Common myeloid progenitor, CD34-positive (primary cell): ENCODE measurements around the gene DISP3.

Source experiments
- CTCF ChIA-PET: fragments of 350-600 bp; sonication (Branson Sonifier 250); formaldehyde crosslinking; loops from one replicate; lab custom pipeline; 2021; ENCODE audit warnings: antibody characterized with exemption; lab: Charles Lee
- POLR2A ChIA-PET: fragments of 350-600 bp; sonication (Branson Sonifier 250); formaldehyde crosslinking; loops from one replicate; lab custom pipeline; 2021; ENCODE audit warnings: antibody characterized with exemption; lab: Charles Lee
- DNase-seq, 3 donors: peaks; one replicate each; pipeline versions ENCODE4 v3.0.0 to v3.0.0-alpha.2; 2013
- H3K27ac ChIP-seq, 2 experiments: 1 replicate in 1 of 2; 2 replicates in 1 of 2; pipeline ENCODE4 v1.7.0; 2013; ENCODE audit warnings: inconsistent platforms in 2 of 2, low read length in 2 of 2, mild to moderate bottlenecking in 2 of 2, low read depth in 1 of 2, moderate library complexity in 1 of 2; ENCODE audit not compliant: severe bottlenecking in 2 of 2, insufficient read depth in 1 of 2, poor library complexity in 1 of 2
- H3K27me3 ChIP-seq, 5 experiments: replicated peaks in 2 of 5; 1 replicate in 3 of 5; 2 replicates in 2 of 5; pipeline versions ENCODE4 v1.6.1 to v1.7.0; 2013; ENCODE audit warnings: low read length in 4 of 5, mild to moderate bottlenecking in 2 of 5, moderate library complexity in 2 of 5, inconsistent platforms in 1 of 5; ENCODE audit not compliant: insufficient read depth in 5 of 5, control insufficient read depth in 4 of 5
- H3K36me3 ChIP-seq, 4 experiments: 1 replicate in 2 of 4; 2 replicates in 2 of 4; pipeline versions ENCODE4 v1.6.1 to v1.7.0; 2013; ENCODE audit warnings: low read length in 3 of 4, control low read depth in 1 of 4, mild to moderate bottlenecking in 1 of 4; ENCODE audit not compliant: control insufficient read depth in 4 of 4, insufficient read depth in 4 of 4
- H3K4me1 ChIP-seq, 4 experiments: 1 replicate in 3 of 4; 2 replicates in 1 of 4; pipeline versions ENCODE4 v1.6.1 to v1.7.1; 2013; ENCODE audit warnings: low read length in 3 of 4, mild to moderate bottlenecking in 3 of 4, control low read depth in 1 of 4, inconsistent platforms in 1 of 4, moderate library complexity in 1 of 4; ENCODE audit not compliant: control insufficient read depth in 4 of 4, insufficient read depth in 4 of 4; ENCODE audit errors: control extremely low read depth in 1 of 4
- H3K4me3 ChIP-seq, 7 experiments: 1 replicate in 4 of 7; 2 replicates in 3 of 7; pipeline versions ENCODE4 v1.5.1 to v1.7.0; 2013; ENCODE audit warnings: mild to moderate bottlenecking in 7 of 7, low read length in 6 of 7, moderate library complexity in 6 of 7, inconsistent platforms in 2 of 7, low read depth in 2 of 7, control low read depth in 1 of 7; ENCODE audit not compliant: insufficient read depth in 4 of 7, control insufficient read depth in 1 of 7; ENCODE audit errors: extremely low read depth in 1 of 7
- H3K9me3 ChIP-seq, 5 experiments: 1 replicate in 4 of 5; 2 replicates in 1 of 5; pipeline versions ENCODE4 v1.6.1 to v1.7.1; 2013; ENCODE audit warnings: low read length in 4 of 5, mild to moderate bottlenecking in 2 of 5, inconsistent platforms in 1 of 5, low read depth in 1 of 5, moderate library complexity in 1 of 5; ENCODE audit not compliant: control insufficient read depth in 4 of 5, insufficient read depth in 2 of 5; ENCODE audit errors: control extremely low read depth in 1 of 5
- WGBS: methylation state at CpG from one replicate; pipeline ENCODE4 v1.1.5; 2013; ENCODE audit not compliant: insufficient coverage; 5-methylcytosine and 5-hydroxymethylcytosine counted together

Gene DISP3

DNA sequence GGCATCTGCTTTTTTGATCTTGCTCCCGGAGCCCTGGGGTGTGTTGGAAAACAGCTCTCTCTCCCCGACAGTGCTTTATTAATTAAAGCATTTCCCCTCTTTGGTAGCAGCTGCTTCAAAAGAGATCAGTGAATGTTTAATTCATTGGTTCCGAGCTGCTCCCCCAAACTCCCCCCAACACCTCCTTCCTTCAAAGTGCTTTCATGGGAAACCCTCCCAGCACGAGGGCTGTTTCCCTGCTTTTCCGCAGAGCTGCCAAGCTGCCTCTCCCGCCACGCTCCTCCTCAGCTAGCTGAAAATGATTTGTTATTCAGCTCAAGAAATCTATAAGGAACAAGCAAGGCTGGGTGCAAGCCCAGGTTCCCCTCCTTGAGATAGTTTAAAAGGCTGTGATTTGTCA, 40.0 kb upstream of the DISP3 start:
- CTCF ChIA-PET, result no interaction called here
- 87% methylated on average over 7 of the region's 7 CpGs for WGBS
- POLR2A ChIA-PET, result no interaction called here

DNA sequence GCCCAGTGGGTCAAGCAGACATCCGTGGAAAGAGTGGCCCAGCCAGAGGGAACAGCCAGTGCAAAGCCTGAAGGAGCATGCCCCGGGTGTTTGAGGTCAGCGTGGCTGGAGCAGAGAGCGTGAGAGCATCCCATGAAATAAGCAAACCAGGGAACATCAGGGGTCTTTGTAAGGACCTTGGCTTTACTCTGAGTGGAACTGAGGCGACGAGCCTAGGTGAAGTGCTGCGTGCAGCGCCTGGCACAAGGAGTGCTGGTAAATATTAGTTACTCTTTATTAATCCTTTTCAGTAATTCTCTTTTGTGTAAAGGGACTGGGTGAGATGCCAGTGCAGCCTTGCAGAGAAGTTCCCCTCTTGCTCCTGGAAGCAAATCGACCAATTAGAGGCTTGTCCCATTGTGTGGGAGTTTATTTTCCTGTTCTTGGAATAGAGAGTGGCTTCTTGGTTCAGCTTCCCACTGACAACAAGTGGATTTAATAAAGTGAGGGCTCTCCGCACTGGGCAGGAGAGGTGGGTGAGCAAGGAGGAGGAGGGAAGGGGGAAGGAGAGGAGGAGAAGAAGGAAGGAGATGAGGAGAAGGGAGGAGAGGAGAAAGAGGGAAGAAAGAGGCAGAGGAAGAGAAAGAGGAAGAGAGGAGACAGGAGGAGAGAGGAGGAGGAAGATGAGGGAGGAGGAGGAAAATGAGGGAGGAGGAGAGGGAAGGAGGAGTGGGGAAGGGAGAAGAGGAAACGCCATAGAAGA, 37.6 kb upstream of the DISP3 start:
- Histone ChIP-seq H3K27me3 (peaks cover 0 to 50% (median 8%) of the 10 kb centered on the region in 5 experiments), H3K36me3 (no peaks in the 10 kb centered on the region), H3K9me3 (no peaks in the 10 kb centered on the region), H3K4me1 (peaks cover 0 to 2% (median 0%) of the 10 kb centered on the region in 4 experiments), H3K4me3 (no peak overlapping the region), H3K27ac (no peak overlapping the region)
- POLR2A ChIA-PET, result no interaction called here
- 62% methylated on average over 7 of the region's 11 CpGs for WGBS
- no peak for DNase-seq
- CTCF ChIA-PET, result no interaction called here

More for the DNA sequence above, 40.0 kb upstream of the DISP3 start:
- Histone ChIP-seq H3K4me1 (peaks cover 0 to 6% (median 0%) of the 10 kb centered on the region in 4 experiments), H3K9me3 (no peaks in the 10 kb centered on the region), H3K36me3 (no peaks in the 10 kb centered on the region), H3K27ac (no peak overlapping the region), H3K4me3 (no peak overlapping the region), H3K27me3 (peaks cover 0 to 41% (median 8%) of the 10 kb centered on the region in 5 experiments)
- DNase-seq, result no peak

DNA sequence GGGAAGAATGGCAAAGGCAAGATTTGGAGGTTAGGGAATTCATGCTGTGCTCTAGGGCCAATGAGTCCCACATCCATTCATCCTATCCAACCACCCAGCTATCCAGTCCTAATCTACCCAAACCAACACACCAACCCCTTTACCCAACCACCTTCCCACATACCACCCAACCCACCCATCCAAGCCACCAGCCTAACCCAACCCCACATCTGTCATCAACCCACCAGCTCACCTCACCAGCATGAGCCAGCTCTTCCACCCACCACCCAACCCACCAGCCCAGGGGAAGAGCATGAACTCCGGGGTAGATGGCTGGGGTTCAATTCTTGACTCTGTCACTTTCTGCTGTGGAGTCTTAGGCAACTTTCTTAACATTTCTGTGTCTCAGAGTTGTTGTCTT, 35.9 kb upstream of the DISP3 start:
- Histone ChIP-seq H3K4me1 (no peaks in the 10 kb centered on the region), H3K36me3 (no peaks in the 10 kb centered on the region), H3K27ac (no peak overlapping the region), H3K9me3 (no peaks in the 10 kb centered on the region), H3K4me3 (no peak overlapping the region), H3K27me3 (peaks cover 0 to 46% (median 8%) of the 10 kb centered on the region in 5 experiments)
- DNase-seq, result no peak
- 83% methylated on average over 1 of the region's 1 CpG for WGBS
- ChIA-PET CTCF (no interaction called here), POLR2A (interaction anchor here (0.5 kb wide), 1 partner anchor 30 kb away, joined by 4 read pairs; no protein-coding TSS in a partner anchor)

DNA sequence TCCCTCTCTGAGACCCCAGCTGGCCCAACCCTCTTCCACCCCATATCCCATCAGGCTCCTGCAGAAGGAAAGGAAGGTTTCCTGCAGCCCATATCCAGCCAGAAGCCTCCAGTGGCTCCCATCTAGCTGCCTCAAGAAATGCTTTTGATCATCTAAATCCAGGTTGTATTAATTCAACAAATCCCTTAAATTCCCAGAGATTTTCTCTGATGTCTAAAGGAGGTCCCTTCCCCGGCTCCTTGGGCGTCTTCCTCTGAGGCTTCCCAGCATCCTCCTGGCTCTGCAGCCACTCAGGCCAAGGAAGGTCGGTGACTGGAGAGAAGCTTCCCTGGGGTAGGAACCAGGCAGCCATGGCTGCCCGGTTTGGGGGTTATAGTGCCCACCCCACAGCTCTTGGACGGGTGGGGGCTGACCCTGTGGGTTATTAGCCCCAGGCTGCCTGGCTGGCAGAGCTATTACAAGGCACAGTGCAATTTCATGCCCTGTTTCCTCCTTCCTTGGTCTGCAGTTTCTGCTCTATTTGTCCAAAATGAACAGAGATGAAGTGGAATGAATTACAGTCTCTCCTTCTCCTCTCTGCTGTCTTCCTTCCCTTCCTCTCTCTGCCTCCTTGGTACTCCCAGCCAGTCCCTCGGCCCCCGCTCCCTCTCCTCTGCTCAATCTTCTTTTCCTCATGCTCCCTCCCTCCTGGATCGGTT, 34.8 kb upstream of the DISP3 start:
- CTCF ChIA-PET, result no interaction called here
- no peaks in the 10 kb centered on the region for H3K36me3 ChIP-seq
- H3K27ac ChIP-seq, result no peak overlapping the region
- H3K27me3 ChIP-seq, result peaks cover 0 to 42% (median 6%) of the 10 kb centered on the region in 5 experiments
- no peak for DNase-seq
- no peak overlapping the region for H3K4me3 ChIP-seq
- H3K4me1 ChIP-seq, result no peaks in the 10 kb centered on the region
- POLR2A ChIA-PET, result no interaction called here
- H3K9me3 ChIP-seq, result no peaks in the 10 kb centered on the region
- 76% methylated on average over 7 of the region's 8 CpGs for WGBS

DNA sequence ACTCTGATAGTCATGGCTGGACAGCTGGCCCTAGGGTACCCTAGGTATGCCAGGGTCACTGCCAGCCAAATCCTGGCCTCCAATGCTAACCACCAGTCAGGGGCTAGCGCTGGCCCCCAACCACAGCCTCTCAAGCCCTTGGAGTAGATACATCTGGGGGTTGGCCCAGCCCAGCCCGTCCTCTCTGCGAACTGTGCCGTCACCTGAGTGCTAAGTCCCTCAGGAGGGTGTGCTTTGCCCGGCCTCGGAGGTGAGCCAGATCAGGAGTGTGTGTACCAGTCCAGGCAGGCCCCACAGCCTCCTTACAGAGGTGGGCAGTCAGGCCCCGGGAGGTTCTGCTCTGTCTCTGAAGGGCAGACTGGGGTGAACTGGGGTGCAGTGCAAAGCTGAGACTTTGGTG, 34.0 kb upstream of the DISP3 start:
- 85% methylated on average over 7 of the region's 7 CpGs for WGBS
- Histone ChIP-seq H3K27ac (no peak overlapping the region), H3K4me3 (no peak overlapping the region), H3K9me3 (no peaks in the 10 kb centered on the region), H3K4me1 (no peaks in the 10 kb centered on the region), H3K36me3 (no peaks in the 10 kb centered on the region), H3K27me3 (peaks cover 0 to 45% (median 9%) of the 10 kb centered on the region in 5 experiments)
- POLR2A ChIA-PET, result no interaction called here
- CTCF ChIA-PET, result no interaction called here
- no peak for DNase-seq

DNA sequence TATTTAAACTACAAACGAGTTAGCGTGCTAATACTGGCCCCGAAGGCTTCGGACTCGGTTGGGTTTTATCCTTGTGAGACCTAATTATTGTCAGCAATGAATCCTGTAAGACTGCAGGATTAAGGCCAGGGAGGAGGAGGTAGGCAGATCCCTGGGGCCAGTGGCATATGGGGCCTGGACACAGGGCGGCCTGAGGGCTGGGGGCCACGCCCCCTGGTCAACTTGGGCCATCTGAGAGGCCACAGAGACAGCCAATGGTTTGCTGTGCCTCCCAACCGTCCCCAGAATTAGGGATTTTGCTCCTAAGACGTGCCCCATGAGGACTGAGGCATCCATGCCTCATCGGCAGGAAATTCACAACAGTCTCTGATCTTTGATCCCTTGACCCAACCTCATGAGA, 31.1 kb upstream of the DISP3 start:
- 88% methylated on average over 10 of the region's 10 CpGs for WGBS
- DNase-seq, result no peak
- POLR2A ChIA-PET, result no interaction called here
- no peaks in the 10 kb centered on the region for H3K36me3 ChIP-seq
- CTCF ChIA-PET, result interaction anchor here (0.7 kb wide), 1 partner anchor 9 kb away, joined by 3 read pairs; no protein-coding TSS in a partner anchor
- H3K9me3 ChIP-seq, result no peaks in the 10 kb centered on the region
- no peaks in the 10 kb centered on the region for H3K4me1 ChIP-seq
- no peak overlapping the region for H3K4me3 ChIP-seq
- H3K27me3 ChIP-seq, result peaks cover 0 to 41% (median 7%) of the 10 kb centered on the region in 5 experiments
- H3K27ac ChIP-seq, result no peak overlapping the region
